Hematopoietic multipotent progenitor cell treated with erythropoietin and hydrocortisone succinate and interleukin-3 and kit ligand, for 15 days (in vitro differentiated cells): ENCODE data around the gene C2CD2L.
"Not testable (repeated sequence)": the region's sequence is repeated elsewhere in the genome, so short reads cannot be mapped to it uniquely, and the experiment has no call there.

Experiments
- DNase-seq: peaks from one replicate; pipeline ENCODE4 v3.0.0-alpha.2; 2015; ENCODE audit warnings: low spot score

C2CD2L gene

DNA sequence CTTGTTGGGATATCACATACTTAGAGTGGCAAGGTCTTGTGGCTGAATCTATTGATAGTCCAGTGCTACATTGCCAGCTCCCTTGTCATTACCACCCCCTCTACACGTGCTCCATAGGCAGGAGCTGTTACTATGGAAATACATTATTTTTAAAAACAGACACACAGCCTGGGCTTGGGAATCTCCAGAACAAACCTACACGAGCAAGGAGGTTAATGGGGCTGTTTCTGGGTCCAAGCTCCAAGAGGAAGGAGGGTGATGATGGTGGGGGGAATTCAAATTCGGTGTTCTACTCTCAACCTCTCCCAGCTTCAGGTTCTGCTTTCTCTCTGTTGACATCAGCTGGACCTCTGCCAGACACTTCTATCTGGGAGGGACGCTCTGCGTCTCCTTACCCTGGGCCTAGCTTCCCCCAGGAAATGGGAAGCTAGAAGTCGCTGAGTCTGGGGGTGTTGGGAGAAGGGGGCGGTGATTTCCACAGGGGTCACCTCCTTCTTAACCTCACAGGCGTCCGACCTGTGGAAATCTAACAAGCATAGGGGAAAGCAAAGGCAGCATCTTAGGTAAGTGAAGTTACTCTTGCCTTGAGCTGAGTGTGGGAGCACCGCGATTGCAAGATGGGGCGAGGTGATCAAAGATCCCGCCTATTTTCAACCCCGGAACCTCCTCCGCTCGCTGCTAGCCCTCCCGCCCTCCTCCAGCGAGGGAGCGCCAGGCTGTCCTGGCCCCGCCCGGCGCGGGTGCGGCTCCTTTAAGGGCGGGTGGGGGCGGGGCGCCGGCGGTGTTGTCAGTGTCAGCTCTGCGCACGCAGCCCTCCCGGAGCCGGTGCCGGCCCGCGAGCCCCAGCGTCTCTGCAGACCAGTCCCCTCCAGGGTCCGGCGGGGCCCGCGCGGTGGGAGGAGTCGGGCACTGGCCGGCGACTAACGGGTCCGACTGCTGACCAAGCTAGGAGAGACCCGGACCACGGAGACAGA, at the start of gene C2CD2L:
Gene C2CD2L (plus strand): TSS at position 781 of the 974 bp plus-strand sequence. CDS start 398 bp downstream, outside the sequence.
- peak; percentile 97 for DNase-seq

DNA sequence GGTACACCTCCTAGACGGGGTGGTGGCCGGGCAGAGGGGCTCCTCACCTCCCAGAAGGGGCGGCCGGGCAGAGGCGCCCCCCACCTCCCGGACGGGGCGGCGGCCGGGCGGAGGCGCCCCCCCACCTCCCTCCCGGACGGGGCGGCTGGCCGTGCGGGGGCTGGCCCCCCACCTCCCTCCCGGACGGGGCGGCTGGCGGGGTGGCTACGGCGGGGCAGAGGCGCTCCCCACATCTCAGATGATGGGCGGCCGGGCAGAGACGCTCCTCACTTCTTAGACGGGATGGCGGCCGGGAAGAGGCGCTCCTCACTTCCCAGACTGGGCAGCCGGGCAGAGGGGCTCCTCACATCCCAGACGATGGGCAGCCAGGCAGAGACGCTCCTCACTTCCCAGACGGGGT, 48.0 kb upstream of the C2CD2L start:
- not testable (repeated sequence) for DNase-seq

DNA sequence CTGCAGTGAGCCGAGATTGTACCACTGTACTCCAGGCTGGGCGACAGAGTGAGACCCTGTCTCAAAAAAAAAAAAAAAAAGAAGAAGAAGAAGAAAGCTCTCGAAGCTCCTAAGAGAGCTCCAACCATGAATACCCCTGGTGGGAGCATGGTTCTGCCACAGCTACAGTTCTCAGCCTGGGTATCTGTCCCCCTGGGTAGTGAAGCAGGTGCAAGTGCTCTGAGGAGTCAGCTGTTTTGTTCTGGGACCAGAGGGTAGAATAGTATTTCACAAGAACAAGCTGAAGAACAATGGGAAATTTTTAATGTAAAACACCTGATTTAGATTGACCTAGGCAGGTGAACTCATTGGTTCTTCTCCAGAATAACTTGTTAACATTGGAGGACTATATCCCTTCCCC, 45.9 kb upstream of the C2CD2L start:
- no peak for DNase-seq

DNA sequence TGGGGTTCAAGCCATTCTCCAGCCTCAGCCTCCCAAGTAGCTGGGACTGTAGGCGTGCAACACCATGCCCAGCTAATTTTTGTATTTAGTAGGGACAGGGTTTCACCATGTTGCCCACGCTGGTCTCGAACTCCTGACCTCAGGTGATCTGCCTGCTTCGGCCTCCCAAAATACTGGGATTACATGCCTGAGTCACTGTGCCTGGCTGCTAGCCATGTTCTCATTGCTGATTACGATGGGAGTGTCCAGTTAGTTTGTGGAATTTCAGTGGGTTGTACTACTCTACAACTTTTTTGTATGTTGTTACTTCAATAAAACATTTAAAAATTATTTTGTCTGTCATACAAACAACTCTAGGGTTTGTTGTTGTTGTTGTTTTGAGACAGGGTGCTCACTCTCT, 44.4 kb upstream of the C2CD2L start:
- peak; percentile 84 for DNase-seq

DNA sequence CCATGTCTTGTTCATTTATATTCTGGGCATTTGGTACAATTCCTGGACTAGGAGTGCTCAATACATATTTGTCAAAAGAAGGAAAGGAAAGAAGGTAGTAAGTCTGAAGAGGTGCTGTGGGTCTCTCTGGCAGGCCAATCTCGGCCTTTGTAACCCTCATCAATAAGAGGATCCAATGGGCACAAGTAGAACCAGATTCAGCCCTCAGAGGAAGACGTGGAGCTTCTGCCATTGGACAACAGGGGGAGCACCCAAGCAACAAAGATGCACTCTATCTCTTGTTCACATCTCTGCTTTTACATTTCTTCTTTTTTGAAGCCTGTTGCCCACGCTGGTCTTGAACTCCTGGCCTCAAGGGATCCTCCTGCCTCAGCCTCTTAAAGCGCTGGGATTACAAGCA, 41.8 kb upstream of the C2CD2L start:
- DNase-seq, result peak; percentile 82

DNA sequence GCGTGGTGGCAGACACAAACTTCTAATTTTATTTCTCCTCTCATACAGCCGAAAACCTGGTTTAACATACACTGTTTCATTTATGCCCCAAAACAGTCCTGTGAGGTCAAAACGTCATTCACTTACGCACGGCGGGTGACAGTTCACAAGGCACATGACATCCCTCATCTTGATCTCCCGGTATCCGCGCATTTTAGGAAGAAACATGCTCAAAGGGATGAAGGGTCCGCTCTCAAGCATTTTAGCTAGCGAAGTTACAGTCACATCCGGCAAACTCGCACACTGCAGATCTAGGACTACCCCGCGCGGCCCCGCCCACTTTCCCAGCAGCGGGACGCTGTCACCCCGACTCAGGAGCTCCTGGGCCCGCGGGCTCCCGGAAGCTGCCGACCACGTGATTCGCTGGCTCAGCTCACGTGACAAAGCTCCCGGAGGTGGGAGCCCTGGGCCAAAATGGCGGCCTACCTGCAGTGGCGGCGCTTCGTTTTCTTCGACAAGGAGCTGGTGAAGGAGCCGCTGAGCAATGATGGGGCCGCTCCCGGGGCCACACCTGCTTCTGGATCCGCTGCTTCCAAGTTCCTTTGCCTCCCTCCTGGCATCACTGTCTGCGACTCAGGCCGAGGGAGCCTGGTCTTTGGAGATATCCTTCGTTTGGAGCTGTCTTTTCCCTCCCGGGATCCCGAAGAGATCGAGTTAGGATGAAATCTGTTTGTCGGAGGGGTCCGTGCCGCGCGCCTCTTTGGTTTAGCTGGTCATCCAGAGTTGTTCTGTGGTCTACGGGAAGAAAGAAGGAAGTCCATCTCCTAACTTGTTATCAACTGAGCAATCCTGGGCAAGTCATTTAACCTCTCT, 39.5 kb upstream of the C2CD2L start, which contains the start of gene VPS11:
Gene VPS11 (plus strand): TSS at position 448 of the 852 bp plus-strand sequence. CDS start 6 bp downstream, at position 454.
- DNase-seq, result peak; percentile 98

DNA sequence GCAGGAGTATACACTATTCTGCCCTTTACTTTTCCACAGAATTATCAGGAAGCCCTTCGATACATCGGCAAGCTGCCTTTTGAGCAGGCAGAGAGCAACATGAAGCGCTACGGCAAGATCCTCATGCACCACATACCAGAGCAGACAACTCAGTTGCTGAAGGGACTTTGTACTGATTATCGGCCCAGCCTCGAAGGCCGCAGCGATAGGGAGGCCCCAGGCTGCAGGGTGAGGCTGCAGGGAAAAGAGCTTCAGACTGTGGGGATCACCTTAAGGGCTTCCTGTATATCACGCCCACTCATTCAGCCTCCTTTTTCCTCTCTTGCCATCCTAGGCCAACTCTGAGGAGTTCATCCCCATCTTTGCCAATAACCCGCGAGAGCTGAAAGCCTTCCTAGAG, 29.3 kb upstream of the C2CD2L start:
- DNase-seq, result no peak

DNA sequence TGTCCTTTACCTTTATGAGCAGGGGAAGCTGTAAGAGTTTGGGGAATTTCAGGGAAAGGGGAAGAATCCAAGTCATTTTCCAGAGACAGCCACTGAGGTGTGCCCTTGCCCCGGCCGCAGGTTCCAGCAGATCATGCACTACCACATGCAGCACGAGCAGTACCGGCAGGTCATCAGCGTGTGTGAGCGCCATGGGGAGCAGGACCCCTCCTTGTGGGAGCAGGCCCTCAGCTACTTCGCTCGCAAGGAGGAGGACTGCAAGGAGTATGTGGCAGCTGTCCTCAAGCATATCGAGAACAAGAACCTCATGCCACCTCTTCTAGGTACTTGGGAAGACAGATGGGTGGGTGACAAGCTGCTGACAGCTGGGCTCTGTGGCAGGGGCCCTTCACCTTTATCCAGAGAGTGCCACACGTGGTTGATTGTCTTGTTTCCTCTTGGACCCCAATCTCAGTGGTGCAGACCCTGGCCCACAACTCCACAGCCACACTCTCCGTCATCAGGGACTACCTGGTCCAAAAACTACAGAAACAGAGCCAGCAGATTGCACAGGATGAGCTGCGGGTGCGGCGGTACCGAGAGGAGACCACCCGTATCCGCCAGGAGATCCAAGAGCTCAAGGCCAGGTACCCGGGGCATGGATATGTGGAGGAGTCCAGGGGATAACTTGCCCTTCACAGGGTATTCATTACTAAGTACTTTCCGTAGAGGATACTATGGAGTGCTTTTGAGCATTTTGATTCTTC, 28.3 kb upstream of the C2CD2L start:
- DNase-seq, result no peak

DNA sequence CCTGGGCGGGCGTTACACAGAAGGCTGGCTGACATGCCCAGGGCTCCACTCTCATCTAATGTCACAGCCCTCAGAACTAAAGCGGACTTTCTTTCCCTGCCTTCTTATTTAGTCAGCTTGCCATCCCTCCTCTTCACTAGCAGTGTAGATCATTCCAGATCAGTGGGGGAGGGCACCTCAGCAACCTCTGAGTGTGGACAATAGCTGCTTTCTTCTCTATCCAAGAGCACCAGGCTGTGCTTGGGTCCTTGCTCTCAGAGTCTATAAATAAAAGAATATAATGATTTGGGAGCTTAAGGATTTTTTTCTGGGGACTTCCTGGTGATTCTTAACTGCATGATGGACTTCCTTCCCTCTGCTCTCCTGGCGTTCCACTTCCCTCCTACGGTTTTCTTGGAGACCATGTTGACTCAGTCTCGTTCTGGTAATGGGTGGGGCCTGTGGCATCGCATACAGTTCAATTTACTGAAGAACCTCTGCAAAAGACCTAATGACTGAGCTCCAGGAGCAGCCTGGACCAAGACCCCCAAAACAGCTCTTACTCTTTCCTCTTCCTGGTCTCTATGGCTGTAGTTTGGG, 25.4 kb upstream of the C2CD2L start:
- DNase-seq, result no peak

DNA sequence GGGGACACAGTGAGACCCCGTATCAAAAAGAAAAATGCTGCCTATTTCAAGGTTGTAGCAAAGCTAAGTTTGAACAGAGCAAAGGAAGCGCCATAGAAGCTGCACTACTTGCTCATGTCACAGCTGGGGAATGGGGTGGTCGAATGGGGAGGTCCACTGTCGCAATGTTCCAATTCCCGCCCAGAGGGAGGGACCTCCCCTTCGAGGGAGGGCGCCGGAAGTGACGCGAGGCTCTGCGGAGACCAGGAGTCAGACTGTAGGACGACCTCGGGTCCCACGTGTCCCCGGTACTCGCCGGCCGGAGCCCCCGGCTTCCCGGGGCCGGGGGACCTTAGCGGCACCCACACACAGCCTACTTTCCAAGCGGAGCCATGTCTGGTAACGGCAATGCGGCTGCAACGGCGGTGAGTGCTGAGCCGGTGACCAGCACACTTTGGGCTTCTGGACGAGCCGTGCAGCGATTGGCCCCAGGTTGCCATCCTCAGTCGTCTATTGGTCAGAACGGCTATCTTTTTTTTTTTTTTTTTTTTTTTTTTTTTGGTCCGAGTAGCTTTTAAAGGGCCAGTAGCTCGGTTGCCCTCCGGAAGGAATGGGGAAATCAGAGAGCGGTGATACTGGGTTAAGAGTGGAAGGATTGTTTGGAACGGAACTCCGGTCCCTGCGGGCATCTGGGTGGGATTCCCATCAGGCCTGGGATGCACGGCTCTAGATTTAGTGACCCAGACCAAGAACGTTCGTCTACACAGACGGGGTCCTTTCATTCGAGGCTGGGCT, 22.3 kb upstream of the C2CD2L start, which contains the start of gene HMBS:
Gene HMBS (plus strand): TSS at position 219 of the 774 bp plus-strand sequence. CDS start 153 bp downstream, at position 372.
- DNase-seq, result peak; percentile 95

DNA sequence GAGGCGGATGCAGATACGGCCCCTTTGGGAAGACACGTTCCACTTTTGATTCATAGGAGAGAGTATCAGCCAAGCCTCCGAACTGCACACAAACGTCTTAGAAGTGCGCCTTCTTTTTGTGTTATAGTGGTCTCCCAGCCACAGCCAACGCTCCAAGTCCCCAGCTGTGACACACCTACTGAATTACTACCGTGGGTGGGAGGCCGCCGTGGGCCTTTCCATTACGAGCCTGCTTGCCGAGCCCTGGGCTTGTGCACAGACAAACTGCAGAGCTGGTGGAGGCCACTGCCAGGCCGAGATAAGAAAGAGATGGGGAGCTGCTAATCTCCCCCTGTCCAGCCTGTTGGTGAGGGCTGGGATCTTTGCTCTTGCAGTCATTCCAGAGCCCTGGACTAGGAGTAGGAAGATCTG, 21.7 kb upstream of the C2CD2L start:
- peak; percentile 91 for DNase-seq

DNA sequence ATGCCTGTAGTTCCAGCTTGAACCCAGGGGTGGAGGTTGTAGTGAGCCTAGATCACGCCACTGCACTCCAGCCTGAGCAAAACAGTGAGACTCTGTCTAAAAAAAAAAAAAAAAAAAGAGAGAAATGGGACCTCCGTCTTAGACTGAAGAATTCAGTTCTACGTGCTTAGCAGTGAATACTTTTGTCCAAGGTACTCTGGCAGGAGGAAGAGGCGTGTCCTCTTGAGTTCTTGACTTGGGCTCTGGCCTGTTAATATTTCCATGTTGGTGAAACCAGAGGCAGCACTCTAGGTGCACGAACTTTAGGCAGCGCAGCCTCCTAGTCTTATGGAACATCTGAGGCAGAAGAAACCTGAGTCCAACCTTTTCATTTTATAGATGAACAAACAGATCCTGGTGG, 20.0 kb upstream of the C2CD2L start:
- DNase-seq, result peak; percentile 74

DNA sequence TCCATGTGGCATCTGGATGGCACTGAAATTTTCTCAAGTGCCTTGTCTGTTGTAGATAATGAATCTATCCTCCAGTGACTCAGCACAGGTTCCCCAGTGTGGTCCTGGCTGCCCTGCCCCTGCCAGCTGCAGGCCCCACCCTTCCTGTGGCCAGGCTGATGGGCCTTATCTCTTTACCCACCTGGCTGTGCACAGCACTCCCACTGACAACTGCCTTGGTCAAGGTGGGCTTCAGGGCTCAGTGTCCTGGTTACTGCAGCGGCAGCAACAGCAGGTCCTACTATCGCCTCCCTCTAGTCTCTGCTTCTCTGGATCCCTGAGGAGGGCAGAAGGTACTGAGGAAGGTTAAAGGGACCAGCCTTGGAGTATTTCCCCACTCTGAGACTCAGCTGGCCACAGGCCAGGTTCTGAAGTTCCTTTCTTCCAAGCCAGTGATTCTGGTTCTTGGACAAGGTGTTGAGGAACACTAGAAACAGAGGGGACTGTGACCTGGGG, 19.4 kb upstream of the C2CD2L start:
- peak; percentile 98 for DNase-seq

DNA sequence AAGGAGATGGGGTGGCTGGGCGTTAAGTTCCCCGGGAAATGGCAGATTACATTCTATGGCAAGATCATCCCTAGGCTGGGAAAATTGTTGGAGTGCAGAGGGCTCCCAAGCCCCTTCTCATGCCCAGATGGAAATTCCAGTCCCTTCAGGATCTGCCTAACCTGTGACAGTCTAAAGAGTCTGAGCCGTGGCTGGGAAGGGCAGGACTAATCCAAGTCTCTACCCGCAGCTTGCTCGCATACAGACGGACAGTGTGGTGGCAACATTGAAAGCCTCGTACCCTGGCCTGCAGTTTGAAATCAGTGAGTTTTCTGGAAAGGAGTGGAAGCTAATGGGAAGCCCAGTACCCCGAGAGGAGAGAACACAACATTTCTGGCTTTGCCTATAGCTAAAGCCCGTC, 18.7 kb upstream of the C2CD2L start:
- DNase-seq, result peak; percentile 50

DNA sequence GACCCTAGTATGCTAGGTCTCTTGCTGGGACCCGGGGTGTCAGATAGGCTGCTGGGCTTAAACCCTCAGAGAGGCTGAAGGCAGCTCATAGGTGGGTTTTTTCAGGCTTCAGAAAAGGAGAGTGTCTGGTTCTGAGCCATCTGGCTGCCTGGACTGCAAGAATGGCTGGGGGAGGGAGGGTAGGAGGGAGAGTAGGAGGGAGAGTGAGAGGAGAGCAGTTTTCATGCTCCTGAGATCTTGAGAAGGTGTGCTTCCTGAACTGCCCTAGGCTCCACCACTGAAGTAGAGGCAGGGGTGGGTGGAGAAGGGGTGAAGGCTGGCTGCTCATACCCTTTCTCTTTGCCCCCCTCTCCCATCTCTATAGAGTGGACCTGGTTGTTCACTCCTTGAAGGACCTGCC, 17.8 kb upstream of the C2CD2L start:
- peak; percentile 60 for DNase-seq

DNA sequence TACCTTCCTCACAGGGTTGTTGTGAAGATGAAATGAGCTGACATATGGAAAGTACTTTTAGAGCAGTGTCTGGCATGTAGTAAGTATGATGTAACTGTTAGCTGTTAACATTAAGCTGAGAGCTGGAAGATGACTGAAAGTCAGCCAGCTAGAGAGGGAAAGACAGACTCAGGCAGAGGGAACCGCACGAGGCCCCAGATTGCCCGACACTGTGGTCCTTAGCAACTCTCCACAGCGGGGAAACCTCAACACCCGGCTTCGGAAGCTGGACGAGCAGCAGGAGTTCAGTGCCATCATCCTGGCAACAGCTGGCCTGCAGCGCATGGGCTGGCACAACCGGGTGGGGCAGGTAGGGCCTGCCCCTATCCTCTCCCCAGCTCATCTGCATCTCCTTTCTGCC, 16.0 kb upstream of the C2CD2L start:
- peak; percentile 50 for DNase-seq

DNA sequence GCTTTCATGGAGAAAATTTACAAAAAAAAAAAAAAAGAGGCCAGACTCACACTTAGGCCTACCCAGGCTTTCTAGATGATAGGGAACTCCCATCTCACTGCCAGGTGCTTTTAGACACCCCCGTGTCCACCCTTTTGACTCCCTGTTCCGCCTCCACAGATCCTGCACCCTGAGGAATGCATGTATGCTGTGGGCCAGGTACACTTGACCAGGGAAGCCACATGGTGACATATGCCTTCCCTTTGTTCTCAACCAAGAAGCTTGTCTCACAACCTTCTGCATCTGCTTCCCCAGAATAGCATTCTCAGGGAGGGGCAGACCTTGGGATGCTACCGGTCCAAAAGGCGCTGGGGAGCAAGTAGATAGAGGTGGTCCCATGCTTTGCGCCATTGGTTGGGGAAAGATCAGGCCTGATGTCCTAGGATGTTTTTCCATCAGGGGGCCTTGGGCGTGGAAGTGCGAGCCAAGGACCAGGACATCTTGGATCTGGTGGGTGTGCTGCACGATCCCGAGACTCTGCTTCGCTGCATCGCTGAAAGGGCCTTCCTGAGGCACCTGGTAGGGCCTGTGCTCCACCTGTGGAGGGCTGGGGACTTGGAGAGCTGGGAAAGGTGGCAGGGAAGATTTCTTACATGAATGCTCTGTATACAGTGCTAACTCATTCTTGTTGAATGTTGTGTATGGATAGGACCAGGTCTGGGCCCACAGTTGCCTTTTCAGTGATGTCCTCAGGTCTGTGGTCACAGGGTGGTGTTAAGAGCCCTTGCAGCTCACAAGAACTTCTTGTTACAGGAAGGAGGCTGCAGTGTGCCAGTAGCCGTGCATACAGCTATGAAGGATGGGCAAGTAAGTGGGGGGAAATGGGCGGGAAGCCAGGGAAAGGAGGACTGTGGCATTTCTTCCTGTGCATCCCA, 14.9 kb upstream of the C2CD2L start:
- peak; percentile 56 for DNase-seq

DNA sequence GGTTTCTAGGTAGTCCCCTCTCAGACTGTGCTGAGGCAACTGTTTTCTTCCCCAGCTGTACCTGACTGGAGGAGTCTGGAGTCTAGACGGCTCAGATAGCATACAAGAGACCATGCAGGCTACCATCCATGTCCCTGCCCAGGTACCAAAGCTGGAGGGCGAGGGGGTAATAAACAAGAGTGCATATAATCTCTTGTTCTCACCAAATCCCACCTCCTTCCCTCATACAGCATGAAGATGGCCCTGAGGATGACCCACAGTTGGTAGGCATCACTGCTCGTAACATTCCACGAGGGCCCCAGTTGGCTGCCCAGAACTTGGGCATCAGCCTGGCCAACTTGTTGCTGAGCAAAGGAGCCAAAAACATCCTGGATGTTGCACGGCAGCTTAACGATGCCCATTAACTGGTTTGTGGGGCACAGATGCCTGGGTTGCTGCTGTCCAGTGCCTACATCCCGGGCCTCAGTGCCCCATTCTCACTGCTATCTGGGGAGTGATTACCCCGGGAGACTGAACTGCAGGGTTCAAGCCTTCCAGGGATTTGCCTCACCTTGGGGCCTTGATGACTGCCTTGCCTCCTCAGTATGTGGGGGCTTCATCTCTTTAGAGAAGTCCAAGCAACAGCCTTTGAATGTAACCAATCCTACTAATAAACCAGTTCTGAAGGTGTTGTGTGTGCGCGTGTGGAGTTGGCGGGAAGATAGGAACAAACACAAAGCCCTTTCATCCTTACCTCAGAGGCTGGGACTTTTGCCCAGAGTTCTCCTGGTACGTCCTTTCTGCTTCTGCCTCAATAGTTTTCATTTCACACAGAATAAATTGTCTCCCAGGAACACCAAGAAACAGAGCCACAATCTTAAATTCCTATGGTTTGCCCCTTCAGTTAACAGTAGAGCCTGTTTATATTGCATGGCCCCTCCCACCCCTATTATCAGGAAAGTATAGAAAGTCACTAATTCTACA, 14.0 kb upstream of the C2CD2L start:
- DNase-seq, result no peak
